GM18498 (cell line): Measurements from ENCODE around the gene MAP1LC3B2.

Source experiments
- ATAC-seq: cut with Tn5 transposase; IDR thresholded peaks from one replicate; pipeline ENCODE4 v1.9.1; 2021; ENCODE audit warnings: mild to moderate bottlenecking, moderate library complexity; ENCODE audit not compliant: unreplicated experiment

Gene MAP1LC3B2

DNA sequence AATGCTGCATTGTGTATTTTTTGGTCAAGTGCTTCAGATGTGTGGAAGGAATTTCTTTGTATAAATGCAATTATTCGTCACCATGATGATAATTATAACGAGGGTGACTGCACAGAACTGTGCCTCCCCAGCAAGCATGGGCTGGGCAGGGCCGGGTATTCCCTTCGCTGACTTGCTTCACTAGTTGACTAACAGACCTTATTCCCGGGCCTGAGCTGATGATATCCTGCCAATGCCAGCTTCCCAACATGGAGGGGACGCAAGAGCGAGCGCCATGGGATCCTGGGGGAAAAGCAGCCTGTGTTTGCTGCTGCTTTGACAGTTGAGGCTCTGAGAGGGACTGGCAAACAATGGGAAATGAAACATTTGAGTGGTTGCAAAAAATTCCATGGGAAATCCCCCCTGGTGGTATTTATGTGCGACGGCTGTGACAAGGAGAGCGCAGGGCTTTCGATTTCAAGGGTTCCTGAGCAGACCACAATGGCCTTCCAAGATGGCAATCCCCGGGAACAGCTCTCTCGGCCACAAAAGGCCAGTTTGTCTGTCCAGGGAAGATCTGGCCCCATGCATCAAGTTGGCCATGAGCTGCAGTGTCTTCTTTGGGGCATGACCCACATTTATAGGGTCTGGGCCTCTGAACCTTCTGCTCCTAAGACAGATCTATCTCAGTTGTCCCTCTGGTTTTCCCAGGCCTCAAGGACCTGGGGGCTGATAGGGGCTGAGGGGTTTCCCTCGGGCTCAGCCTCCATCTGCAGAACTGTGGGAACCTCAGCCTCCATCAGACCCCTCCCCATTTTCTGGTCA lies 21.9 kb upstream of the MAP1LC3B2 start:
- peak; percentile 29 for ATAC-seq

DNA sequence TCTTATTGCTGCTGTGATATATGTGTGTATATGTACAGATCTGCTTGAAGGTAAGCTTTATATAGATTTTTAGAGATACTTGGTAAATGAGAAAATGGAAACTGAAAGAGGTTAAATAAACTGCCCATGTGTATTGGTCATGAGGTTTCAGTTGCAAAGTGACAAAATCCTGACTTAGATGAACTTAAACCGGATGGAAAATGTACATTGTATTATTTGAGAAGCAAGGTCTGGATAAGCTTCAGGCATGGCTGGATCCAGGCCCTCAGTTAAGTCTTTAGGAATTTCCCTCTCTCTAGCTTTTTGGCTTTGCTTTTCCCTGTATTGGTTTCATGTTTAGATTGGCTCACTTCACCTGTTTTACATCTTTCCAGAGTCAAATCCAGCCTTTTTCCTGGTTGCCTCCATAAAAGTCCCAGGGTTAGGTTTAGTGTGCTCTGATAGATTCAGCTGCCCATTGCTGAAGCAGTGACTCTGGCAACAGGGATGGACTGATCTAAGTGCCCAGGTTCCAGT lies 21.0 kb upstream of the MAP1LC3B2 start:
- ATAC-seq = peak; percentile 61

DNA sequence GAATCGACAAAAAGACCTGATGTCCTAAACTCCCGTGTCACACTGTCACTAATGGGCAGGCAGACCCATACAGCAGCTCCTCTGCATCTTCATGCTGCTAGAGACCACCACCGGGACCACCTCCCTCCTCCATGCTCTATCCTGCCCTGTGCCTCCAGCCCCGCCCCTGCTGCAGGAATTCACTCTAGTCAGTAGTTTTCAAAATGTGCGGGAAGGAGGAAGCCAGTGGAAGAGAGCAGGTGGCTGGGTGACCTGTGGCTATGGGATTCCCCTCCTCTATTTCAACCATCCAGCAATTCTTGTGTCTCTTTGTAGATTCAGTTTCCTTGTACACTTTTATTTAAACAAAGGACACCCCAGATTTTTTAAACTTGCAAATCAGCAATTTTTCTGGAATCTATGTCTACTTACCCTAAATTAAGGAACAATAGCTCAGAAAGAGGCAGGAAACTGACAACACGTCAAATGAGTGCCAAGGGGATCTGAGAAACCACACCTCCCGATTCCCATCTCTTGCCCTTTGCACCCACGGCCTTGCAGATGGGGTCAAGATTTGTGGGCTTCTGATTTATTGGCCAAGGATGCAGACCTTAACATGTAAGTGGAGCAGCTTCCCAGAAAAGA lies 20.4 kb upstream of the MAP1LC3B2 start:
- no peak for ATAC-seq

DNA sequence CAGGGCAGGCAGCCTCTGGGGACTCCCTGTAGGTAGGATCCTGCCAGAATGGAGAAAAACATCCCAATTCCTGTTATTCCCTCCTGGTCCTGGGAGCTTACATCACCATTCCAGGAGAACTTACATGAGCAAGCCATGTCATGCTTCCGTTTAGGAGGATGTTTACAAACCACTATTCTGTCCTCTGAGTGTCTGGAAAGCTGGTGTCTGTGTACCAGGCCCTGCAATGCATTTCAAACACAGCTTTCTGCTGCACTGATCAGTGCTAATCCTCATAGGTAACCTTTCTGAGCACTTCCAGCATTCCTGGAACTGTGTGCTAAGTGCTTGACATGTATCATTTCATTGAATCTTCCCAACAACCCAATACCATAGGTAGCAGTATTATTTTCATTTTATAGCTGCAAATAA lies 19.8 kb upstream of the MAP1LC3B2 start:
- no peak for ATAC-seq

DNA sequence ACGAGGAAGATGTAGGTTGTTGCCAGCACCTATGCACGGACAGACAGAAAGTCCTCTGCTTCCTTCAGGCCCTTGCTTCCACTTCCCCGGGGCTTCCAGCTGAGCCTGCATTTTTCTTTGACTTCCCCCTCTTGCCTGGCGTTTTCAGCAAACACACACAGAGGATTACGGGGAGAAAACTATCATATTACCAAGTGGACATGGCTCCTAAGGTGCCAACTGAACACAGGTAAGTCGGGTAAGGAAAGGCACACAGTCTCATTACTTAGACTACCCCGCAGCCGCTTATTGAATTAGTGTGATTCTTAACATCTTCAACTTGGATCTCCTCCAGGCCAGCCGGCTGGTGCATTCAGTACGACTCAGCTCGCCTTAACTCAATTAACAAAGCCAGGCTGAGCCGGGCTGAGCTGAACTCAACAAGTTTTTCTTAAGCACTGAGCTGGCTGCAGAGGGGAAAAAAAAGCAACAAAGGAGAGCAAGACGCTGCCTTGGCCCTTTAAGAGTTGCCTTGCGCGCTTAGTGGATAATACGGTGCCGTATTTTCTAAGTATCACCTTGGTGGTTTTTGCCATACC lies 19.2 kb upstream of the MAP1LC3B2 start:
- no peak for ATAC-seq

DNA sequence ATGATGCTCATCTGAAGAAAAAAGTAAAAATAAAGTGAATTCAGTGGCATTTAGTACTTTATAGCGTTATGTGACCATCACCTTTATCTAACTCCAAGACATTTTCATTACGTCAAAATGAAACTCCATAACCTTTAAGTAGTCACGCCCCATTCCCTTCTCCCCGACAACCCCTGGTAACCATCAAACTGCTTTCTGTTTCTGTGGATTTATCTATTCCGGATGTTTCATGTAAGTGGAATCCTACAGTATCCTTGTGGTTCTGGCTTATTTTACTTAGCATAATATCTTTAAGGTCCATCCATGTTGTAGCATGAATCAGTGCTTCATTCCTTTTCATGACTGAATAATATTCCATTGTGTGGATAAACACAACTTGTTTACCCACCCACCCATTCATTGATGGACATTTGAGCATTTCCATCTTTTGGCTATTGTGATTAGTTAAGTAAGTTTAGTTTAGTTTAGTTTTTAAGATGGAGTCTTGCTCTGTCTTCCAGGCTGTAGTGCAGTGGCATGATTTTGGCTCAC lies 18.5 kb upstream of the MAP1LC3B2 start:
- ATAC-seq = no peak

DNA sequence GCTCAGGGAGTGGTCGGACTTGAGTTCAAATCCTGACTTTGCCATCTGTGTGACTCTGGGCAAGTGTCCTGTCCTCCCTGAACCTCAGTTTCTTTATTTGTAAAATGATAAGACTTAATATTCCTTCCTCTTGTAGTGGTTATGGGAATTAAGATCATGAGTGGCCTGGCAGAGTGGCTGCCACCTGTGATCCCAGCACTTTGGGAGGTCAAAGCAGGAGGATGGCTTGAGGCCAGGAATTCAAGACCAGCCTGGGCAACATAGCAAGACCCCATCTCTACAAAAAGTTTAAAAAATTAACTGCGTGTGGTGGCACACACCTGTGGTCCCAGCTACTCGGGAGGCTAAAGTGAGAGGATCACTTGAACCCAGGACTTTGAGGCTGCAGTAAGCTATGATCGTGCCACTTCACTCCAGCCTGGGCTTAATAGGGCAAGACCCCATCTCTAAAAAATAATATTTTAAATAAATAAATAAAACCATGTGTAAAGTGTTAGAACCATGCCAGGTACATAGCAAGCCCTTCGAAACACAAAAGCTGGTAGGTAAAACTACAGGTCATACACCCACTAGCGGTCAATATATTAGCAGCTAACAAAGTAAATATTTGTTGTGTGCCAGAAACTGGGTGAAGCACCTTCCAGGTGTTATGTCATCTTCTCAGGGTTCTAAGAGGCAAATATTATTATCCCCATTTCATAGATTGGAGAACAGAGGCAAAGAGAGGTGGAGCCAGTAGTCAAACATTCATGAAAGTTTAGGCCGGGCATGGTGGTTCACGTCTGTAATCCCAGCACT lies 17.4 kb upstream of the MAP1LC3B2 start:
- ATAC-seq = no peak

DNA sequence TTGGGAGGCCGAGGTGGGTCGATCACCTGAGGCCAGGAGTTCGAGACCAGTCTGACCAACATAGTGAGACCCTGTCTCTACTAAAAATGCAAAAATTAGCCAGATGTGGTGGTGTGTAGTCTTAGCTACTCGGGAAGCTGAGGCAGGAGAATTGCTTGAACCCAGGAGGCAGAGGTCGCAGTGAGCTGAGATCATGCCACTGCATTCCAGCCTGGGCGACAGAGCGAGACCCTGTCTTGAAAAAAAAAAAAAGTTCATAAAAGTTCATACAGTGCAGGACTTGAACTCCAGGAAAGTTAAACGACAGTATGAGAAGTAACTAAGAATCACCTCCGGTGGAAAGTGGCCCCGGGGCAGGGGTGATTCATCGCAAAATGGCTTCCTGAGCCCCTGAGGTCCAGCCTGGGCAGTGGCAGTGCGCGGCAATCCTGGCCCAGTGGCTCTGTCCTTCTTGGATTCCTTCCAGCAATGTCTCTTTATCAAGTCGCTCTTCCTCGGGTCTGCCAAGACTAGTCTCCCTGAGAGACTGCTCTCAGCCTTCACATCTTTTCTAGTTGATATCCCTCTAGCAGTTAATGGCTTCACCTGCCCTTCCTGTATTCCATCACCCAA lies 16.7 kb upstream of the MAP1LC3B2 start:
- ATAC-seq = no peak

DNA sequence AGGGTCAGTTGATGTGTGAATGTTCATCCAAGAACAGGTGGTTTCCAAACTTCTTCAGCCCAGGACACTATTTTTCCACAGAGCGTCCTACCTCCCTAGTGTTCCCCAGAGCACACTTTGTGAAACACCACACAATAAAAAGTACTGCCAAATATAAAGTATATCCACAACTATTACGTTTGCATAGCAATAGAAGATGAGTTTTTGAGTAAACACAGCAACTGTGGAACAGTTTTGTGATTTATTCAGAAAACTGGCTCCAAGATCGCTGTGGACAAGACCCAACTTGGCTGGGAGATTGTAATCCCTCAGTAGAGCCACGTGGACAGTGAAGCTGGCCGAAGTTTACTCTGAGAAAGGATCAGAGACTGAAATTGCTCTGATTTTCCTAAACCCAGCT lies 14.5 kb upstream of the MAP1LC3B2 start:
- ATAC-seq = no peak

DNA sequence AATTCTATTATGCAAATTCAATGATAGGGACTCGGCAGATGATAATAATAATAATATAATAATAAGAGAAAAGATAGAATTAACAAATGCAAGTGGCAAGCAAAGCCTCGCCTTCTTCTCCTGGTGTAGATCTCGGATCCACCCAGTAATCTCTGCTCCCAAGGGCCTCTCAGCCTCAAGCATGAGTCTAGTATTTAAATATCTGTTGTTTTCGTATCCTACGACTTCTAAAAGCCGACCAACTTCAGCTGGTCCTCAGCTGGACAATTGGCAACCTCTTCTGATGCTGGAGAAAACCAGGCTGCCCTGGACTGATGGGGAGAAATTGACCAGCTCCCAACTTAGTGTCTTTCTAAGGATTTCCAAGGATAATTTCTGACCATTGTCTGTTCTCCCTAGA lies 14.0 kb upstream of the MAP1LC3B2 start:
- ATAC-seq = no peak

DNA sequence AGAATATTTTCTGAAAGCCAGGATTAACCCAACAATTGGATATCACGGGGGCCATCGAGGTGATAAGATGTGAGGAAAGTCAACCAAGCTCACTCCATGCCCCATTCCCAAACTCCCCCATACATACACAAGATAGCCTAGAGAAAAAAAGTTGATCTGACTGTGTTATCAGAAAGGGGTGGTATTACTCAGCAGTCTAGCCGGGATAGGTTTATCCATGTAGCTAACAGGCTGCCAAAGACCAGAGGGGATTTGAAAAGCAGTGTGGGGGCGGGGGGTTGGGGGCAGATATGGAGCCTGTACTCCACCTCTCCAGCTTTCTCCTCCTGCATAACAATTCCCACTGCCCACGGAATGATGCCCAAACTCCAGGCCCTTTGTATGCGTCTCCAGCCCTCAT lies 13.2 kb upstream of the MAP1LC3B2 start:
- ATAC-seq = no peak

DNA sequence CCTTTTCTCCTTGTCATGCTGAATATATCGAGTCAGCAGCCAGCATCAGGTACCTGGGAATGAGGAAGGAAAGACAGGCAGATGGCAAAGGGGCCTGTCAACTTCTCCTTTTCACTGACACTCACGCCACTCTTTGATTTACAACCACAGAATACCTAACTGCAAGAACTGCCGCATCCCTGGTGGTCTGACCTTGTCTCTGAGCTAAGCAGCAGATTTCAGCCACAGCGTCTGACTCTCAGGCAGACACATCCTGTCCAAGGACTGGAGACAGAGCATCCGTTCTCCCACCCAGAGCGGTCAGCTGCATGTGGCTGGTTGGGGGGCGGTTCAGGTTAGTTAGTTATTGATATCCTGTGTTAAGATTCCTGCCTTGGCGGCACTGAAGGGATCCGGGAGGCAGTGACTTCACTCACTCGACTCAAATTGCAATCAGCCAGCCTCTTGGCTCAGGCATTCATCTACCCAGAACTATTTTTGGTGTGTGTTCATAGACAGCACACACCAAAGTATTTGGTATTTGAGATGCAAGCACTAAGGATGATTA lies 11.2 kb upstream of the MAP1LC3B2 start:
- peak; percentile 96 for ATAC-seq

DNA sequence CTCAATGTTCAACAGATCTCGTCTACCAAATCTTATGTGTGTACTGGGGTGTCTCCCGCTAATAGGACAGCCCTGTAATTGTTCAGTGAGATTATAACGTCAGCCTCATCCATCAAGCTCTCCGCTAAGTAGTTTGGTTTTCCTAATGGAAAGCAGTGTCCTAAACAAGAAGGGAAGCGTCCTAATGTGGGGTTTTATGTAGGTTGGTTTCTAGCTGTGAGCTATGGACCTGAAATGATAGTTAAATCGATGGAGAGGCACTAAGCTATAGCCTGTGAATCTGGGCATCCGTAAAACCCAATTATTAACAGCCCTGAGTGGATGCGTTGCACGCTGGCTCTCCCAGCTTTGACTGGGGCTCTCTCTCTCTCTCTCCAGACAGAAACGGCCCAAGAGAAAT lies 9.2 kb upstream of the MAP1LC3B2 start:
- ATAC-seq = no peak

DNA sequence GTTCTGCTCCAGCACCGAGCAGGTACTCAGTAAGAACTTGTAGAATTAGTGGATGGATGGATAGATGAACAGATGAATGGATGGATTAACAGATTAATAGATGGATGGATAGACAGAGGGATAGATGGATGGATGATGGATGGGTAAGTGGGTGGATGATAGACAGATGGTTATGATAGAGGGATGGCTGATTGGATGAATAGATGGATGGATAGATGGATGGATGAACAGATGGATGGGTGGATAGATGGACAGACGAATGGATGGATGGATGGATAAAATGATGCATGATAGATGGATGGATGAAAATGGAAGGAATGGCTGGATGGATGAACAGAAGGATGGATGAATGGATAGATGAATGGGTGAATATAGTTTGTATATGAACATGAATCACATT lies 8.0 kb upstream of the MAP1LC3B2 start:
- ATAC-seq = no peak

DNA sequence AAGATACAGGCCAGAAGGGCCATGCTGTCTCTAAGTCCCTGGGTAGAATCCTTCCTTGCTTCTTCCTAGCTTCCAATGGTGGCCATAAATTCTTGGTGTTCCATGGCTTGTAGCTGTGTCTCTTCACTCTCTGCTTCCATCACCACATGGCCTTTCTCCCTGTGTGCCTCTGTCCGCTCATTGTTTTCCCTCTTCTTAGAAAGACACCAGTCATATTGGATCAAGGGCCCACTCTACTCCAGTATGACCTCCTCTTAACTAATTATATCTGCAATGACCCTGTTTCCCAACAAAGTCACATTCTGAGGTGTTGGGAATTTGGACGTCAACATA lies 7.6 kb upstream of the MAP1LC3B2 start:
- ATAC-seq = no peak

DNA sequence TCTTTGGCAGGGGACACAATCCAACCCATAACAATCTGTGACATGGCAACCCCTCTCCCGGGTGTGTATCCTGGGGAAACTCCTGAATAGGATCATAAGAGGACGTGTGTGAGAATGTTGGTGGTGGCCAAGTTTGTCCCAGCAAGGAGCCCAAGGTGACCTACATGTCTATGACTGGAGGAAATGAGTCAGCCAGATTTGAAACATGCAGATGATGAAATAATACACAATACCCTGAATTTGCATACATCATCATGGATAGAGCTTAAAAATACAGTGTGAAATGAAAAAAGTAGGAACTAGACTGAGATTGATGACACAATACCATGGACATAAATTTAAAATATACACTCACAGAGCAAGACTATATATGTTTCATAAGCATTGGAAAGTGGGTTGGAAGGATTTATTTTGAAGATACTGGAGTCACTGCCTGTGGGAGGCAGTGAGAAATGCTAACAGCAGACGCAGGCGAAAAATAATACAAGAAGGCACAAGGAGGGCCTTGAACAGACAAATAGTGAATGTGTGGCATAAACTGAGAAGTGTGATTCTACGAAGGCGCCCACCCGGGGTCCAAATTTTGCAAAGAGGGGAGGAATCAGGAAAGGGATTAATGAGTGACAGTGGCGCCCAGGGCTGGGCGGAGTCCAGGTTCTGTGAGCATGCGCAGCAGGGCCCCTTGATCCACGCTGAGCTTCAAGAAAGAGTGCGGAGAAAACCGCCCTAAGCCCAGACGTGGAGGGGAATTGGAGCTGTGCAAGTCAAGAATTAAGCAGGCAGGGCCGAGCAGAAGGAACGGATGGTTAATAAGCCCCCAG lies 7.0 kb upstream of the MAP1LC3B2 start:
- ATAC-seq = no peak

DNA sequence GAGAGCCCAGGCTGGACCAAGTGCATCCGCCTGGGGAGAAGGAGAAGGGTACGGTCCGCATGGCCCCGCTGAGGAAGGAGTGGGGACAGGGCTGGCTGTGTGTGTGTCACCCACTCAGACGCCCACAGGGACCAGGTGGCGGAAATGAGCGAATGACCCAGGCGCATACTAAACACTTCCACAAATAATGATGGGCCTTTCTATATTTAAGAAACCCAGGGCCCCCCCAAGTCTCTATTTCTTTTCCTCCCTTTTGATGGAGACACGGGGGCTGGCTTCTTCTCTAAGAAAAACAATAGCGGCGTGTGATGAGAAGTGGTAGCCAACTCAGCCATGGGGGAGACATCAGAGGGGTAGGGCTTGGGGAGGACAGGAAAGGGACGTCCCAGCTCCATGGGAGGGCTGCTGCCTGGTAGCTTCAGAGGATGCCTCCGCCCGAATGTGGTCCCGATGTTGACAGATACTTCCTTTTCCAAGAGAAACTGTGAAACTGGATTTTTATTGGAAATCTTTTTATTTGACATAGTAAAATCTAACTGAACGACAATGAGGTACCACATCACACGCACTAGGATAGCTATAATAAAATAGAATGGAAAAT lies 6.3 kb upstream of the MAP1LC3B2 start:
- ATAC-seq = no peak

DNA sequence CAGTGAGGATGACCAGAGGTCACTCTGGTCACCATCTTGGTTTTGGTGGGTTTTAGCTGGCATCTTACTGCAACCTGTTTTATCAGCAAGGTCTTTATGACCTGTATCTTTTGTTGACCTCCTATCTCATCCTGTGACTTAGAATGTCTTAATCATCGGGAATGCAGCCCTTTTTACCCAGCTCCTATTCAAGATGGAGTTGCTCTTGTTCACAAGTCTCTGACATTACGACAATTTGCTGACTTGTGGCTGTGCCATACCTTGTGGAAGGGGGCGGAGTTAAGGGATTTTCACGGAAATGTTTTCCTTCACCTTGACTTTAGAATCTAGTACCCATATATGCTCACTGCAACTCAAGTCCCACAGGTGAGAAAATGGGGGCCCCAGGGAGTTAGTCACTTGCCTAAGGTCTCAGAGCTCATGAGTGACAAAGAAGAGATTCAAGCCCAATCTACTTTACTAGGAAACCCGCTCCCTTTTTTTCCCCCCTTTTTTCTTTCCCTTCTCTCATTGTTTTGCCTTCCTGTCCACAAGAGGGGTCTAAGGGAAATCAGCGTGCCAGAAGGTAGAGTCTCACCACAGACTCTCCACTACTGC lies 2.7 kb upstream of the MAP1LC3B2 start:
- no peak for ATAC-seq
